Fibroblast of lung (primary cell): Measurements from ENCODE around the gene CCNY. TPM values are rescaled to one million over a fixed set of nuclear protein-coding genes. Genes with fewer than 3 reads are reported as not detected.

Source experiments
- DNase-seq, 2 donors: peaks; one replicate each; pipeline versions ENCODE4 v3.0.0 to v3.0.0-alpha.2; 2010; ENCODE audit warnings: low read depth in 2 of 2
- H2AFZ ChIP-seq: 2 replicates; pipeline ENCODE4 v1.5.1; 2012; ENCODE audit warnings: low read length, control low read depth, inconsistent platforms
- H3K27ac ChIP-seq: 2 replicates; pipeline ENCODE4 v1.5.1; 2011; ENCODE audit warnings: low read length, control low read depth; ENCODE audit not compliant: insufficient read depth
- H3K27me3 ChIP-seq: 2 replicates; pipeline ENCODE4 v1.5.1; 2011; ENCODE audit warnings: mild to moderate bottlenecking, low read length; ENCODE audit not compliant: control insufficient read depth, insufficient read depth
- H3K36me3 ChIP-seq: 2 replicates; pipeline ENCODE4 v1.5.1; 2011; ENCODE audit warnings: low read length; ENCODE audit not compliant: control insufficient read depth, insufficient read depth
- H3K4me1 ChIP-seq: 2 replicates; pipeline ENCODE4 v1.5.1; 2011; ENCODE audit warnings: low read length; ENCODE audit not compliant: control insufficient read depth, insufficient read depth; ENCODE audit errors: extremely low read depth
- H3K4me2 ChIP-seq: 2 replicates; pipeline ENCODE4 v1.5.1; 2011; ENCODE audit warnings: low read length, control low read depth; ENCODE audit not compliant: insufficient read depth; ENCODE audit errors: extremely low read depth
- H3K4me3 ChIP-seq, 4 experiments: fragments of 200-600 bp in 1 of 4; sonication (generic) in 1 of 4; replicated peaks in 1 of 4; 2 replicates each; pipeline ENCODE4 v1.5.1; 2011 to 2016; ENCODE audit warnings: low read length in 4 of 4, low read depth in 3 of 4, mild to moderate bottlenecking in 3 of 4, control low read depth in 2 of 4, inconsistent platforms in 1 of 4, mixed read lengths in 1 of 4; ENCODE audit not compliant: insufficient read depth in 1 of 4; ENCODE audit errors: control extremely low read depth in 1 of 4
- H3K79me2 ChIP-seq: 2 replicates; pipeline ENCODE4 v1.5.1; 2012; ENCODE audit warnings: mild to moderate bottlenecking, low read length, inconsistent platforms; ENCODE audit not compliant: control insufficient read depth, insufficient read depth
- H3K9ac ChIP-seq: 2 replicates; pipeline ENCODE4 v1.5.1; 2011; ENCODE audit warnings: mild to moderate bottlenecking, low read length, control low read depth; ENCODE audit not compliant: insufficient read depth
- H3K9me3 ChIP-seq: 2 replicates; pipeline ENCODE4 v1.5.1; 2012; ENCODE audit warnings: low read depth, low read length; ENCODE audit not compliant: control insufficient read depth, insufficient read depth
- H4K20me1 ChIP-seq: 2 replicates; pipeline ENCODE4 v1.5.1; 2011; ENCODE audit warnings: low read length; ENCODE audit not compliant: control insufficient read depth, insufficient read depth; ENCODE audit errors: extremely low read depth
- CTCF ChIP-seq, 2 donors: IDR thresholded peaks in 1 of 2; conservative IDR thresholded peaks in 1 of 2; 1 replicate in 1 of 2; 2 replicates in 1 of 2; pipeline ENCODE4 v1.5.1; 2011 to 2012; ENCODE audit warnings: low read length in 2 of 2, control low read depth in 1 of 2, inconsistent platforms in 1 of 2, low read depth in 1 of 2, mild to moderate bottlenecking in 1 of 2
- EZH2 ChIP-seq: IDR thresholded peaks from 2 replicates; pipeline ENCODE4 v1.5.1; 2012; ENCODE audit warnings: low read length, control low read depth, mild to moderate bottlenecking; ENCODE audit errors: missing control alignments
- polyA plus RNA-seq, 2 donors: library from polyadenylated mRNA; depleted of rRNA in 1 of 2; stranded (reverse) in 1 of 2; unstranded in 1 of 2; fragments of >200 nt; gene quantifications; 2 replicates each; pipeline ENCODE4 v1.2.1, GENCODE V29; 2011 to 2012; ENCODE audit warnings: missing spikeins in 1 of 2
- total RNA-seq: library from RNA; depleted of rRNA; stranded (reverse); fragments of >200 nt; gene quantifications from 2 replicates; pipeline ENCODE4 v1.2.1, GENCODE V29; 2014

CCNY gene
- total and polyA plus RNA-seq, 2 donors (not counting 1 experiment from before 2014, with no cell fraction given): 34.7 to 66.4 TPM

DNA sequence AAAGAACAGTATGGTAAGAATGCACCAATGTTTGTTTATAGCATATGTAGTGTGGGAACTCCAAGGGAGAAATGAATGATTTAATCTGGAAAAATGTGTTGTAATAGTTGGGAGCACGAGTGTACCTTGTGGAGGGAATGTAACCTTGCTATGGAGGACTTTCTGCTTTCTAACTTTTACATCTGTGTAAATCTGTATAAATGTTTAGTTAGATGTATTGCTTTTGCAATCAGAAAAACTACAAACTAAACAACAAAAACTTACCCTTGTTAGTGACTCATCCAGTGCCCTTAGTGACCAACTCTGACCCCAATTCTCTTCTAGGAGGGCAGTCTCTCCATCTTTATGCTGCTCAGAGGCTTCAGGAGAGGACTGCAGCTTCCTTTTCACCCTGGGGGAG is 89.3 kb downstream of the CCNY start:
- TF ChIP-seq CTCF (conservative IDR thresholded peaks at IDR 0.05 in 1 of 2, IDR thresholded peaks at IDR 0.05 in 1 of 2; ENCODE audit: low read depth in 1 of 2, low read length in 2 of 2) (no peak), EZH2 (no peak)
- Histone ChIP-seq H4K20me1 (no peaks in the 10 kb centered on the region), H3K4me1 (peaks cover 23% of the 10 kb centered on the region), H3K36me3 (no peaks in the 10 kb centered on the region), H3K4me3 (no peak overlapping the region), H2AFZ (no peak overlapping the region), H3K9ac (no peak overlapping the region), H3K27ac (no peak overlapping the region), H3K4me2 (no peak overlapping the region), H3K27me3 (no peaks in the 10 kb centered on the region), H3K79me2 (peaks cover 56% of the 10 kb centered on the region), H3K9me3 (no peaks in the 10 kb centered on the region)
- no peak for DNase-seq

DNA sequence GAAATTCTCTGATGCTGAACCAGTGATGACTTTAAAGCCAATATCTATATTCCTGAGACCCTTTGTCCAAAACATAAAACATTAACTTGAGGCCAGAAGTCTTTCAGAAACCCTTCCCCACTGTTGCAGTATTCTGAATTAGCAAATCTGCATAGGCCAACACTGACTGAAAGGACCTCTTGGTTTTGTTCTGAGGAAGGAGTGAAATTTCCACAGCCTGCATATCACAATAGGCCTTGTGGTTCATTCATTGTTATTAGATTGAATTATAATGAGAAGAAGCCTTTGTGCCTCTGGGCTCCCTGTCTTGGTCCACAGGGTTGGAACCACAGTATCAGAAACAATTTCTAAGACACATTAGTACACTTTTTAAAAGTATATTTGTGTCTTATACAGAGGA is 90.3 kb downstream of the CCNY start:
- Histone ChIP-seq H3K4me1 (peaks cover 15% of the 10 kb centered on the region), H3K4me2 (no peak overlapping the region), H4K20me1 (no peaks in the 10 kb centered on the region), H3K36me3 (no peaks in the 10 kb centered on the region), H3K4me3 (no peak overlapping the region), H2AFZ (no peak overlapping the region), H3K9ac (no peak overlapping the region), H3K27me3 (no peaks in the 10 kb centered on the region), H3K79me2 (peaks cover 49% of the 10 kb centered on the region), H3K9me3 (no peaks in the 10 kb centered on the region), H3K27ac (no peak overlapping the region)
- TF ChIP-seq CTCF (conservative IDR thresholded peaks at IDR 0.05 in 1 of 2, IDR thresholded peaks at IDR 0.05 in 1 of 2; ENCODE audit: low read depth in 1 of 2, low read length in 2 of 2): no peak
- TF ChIP-seq EZH2: no peak
- DNase-seq: no peak

- Histone ChIP-seq H3K4me2 (no peak overlapping the region), H3K36me3 (no peaks in the 10 kb centered on the region), H3K9ac (no peak overlapping the region), H3K4me3 (no peak overlapping the region), H3K4me1 (peaks cover 9% of the 10 kb centered on the region), H4K20me1 (no peaks in the 10 kb centered on the region), H2AFZ (no peak overlapping the region), H3K27ac (no peak overlapping the region), H3K9me3 (no peaks in the 10 kb centered on the region), H3K27me3 (no peaks in the 10 kb centered on the region), H3K79me2 (peaks cover 52% of the 10 kb centered on the region)
- no peak for TF ChIP-seq CTCF (conservative IDR thresholded peaks at IDR 0.05 in 1 of 2, IDR thresholded peaks at IDR 0.05 in 1 of 2; ENCODE audit: low read depth in 1 of 2, low read length in 2 of 2)
- TF ChIP-seq EZH2: no peak
- DNase-seq: no peak
These were observed 91.2 kb downstream of the CCNY start for GRCh38 chr10:35427543-35427942.
